H1 (cell line): ENCODE measurements around the gene USPL1.

Experiments used
- CTCF ChIP-seq, 3 experiments: IDR thresholded peaks; 1 replicate in 2 of 3; 2 replicates in 1 of 3; pipeline versions ENCODE4 v1.5.1 to v1.6.1; 2011; ENCODE audit warnings: low read length in 3 of 3, mild to moderate bottlenecking in 3 of 3, inconsistent platforms in 2 of 3, low read depth in 1 of 3, moderate library complexity in 1 of 3; ENCODE audit not compliant: insufficient read depth in 1 of 3; ENCODE audit errors: control extremely low read depth in 1 of 3
- HDAC2 ChIP-seq, 2 experiments: fragments of 300-600 bp in 1 of 2; sonication (generic) in 1 of 2; IDR thresholded peaks; 2 replicates each; pipeline ENCODE4 v1.6.1; 2011 to 2012; ENCODE audit warnings: low read depth in 2 of 2, low read length in 2 of 2, mild to moderate bottlenecking in 2 of 2, moderate library complexity in 2 of 2, borderline replicate concordance in 1 of 2, inconsistent platforms in 1 of 2

GRCh38 chr13:30696278-30697176 is 78.8 kb downstream of the USPL1 start:
- TF ChIP-seq CTCF (IDR thresholded peaks at IDR 0.05; ENCODE audit: control extremely low read depth in 1 of 3, insufficient read depth in 1 of 3, low read depth in 1 of 3, low read length in 3 of 3) = no peak
- no peak for TF ChIP-seq HDAC2 (IDR thresholded peaks at IDR 0.05; ENCODE audit: borderline replicate concordance in 1 of 2, low read depth in 2 of 2, low read length in 2 of 2)
